SK-N-SH (cell line): ENCODE data around the gene SPEG.

Experiments
- CTCF ChIP-seq: fragments of 200-600 bp; sonication (generic); IDR thresholded peaks from 2 replicates; pipeline ENCODE4 v1.6.1; 2017; ENCODE audit warnings: antibody characterized with exemption, mild to moderate bottlenecking, moderate library complexity
- GATA2 ChIP-seq: sonication (generic); formaldehyde crosslinking; IDR thresholded peaks from 2 replicates; pipeline ENCODE4 v1.5.0; 2020; ENCODE audit warnings: mild to moderate bottlenecking, missing genetic modification reagents
- REST ChIP-seq: IDR thresholded peaks from 2 replicates; pipeline ENCODE4 v1.6.1; 2012; ENCODE audit warnings: mild to moderate bottlenecking, low read depth, low read length, moderate library complexity
- USF1 ChIP-seq: IDR thresholded peaks from 2 replicates; pipeline ENCODE4 v1.4.0; 2012; ENCODE audit warnings: low read depth, borderline replicate concordance

GRCh38 chr2:219506802-219507526 lies 72.3 kb downstream of the SPEG start:
- TF ChIP-seq CTCF (no peak), USF1 (no peak), REST (no peak), GATA2 (no peak)
